SU-DHL-6 (cell line): ENCODE results near the gene CDC25B.

Experiments
- H2AFZ ChIP-seq: fragments of 200-600 bp; sonication (generic); 2 replicates; pipeline ENCODE4 v1.6.1; 2014; ENCODE audit warnings: low read depth, mild to moderate bottlenecking, moderate library complexity, mixed read lengths, antibody characterized with exemption, low read length; ENCODE audit not compliant: severe bottlenecking
- H3F3A ChIP-seq: fragments of 200-600 bp; shearing (Covaris generic); 2 replicates; pipeline ENCODE4 v1.6.0; 2016; ENCODE audit warnings: antibody characterized with exemption, mild to moderate bottlenecking; ENCODE audit not compliant: insufficient read depth
- H3K27ac ChIP-seq: fragments of 200-600 bp; sonication (generic); 2 replicates; pipeline ENCODE4 v1.5.1; 2016; ENCODE audit warnings: low read depth, mild to moderate bottlenecking, low read length, moderate library complexity, mixed read lengths
- H3K27me3 ChIP-seq: fragments of 200-600 bp; sonication (generic), shearing (Covaris generic); 2 replicates; pipeline ENCODE4 v1.6.0; 2014; ENCODE audit warnings: mild to moderate bottlenecking, low read length
- H3K36me3 ChIP-seq: fragments of 200-600 bp; sonication (generic); 2 replicates; pipeline ENCODE4 v1.6.1; 2014; ENCODE audit warnings: mild to moderate bottlenecking, low read length, mixed read lengths
- H3K4me2 ChIP-seq: fragments of 300-600, 200-600 bp; shearing (Covaris generic), sonication (generic); 2 replicates; pipeline ENCODE4 v1.6.0; 2014; ENCODE audit warnings: low read length, low read depth, mild to moderate bottlenecking; ENCODE audit not compliant: poor library complexity, severe bottlenecking
- H3K4me3 ChIP-seq: fragments of 200-600 bp; sonication (generic); 2 replicates; pipeline ENCODE4 v1.5.1; 2014; ENCODE audit warnings: antibody characterized with exemption, low read length, mild to moderate bottlenecking, mixed read lengths; ENCODE audit not compliant: insufficient read depth, poor library complexity, severe bottlenecking
- H3K79me2 ChIP-seq: fragments of 200-600 bp; sonication (generic); 2 replicates; pipeline ENCODE4 v1.6.1; 2014; ENCODE audit warnings: mild to moderate bottlenecking, low read length, moderate library complexity; ENCODE audit not compliant: insufficient read depth
- H3K9ac ChIP-seq: fragments of 200-600 bp; sonication (generic); 2 replicates; pipeline ENCODE4 v1.7.0; 2014; ENCODE audit warnings: mild to moderate bottlenecking, low read length
- H3K9me2 ChIP-seq: fragments of 200-600 bp; sonication (generic); replicated peaks from 2 replicates; pipeline ENCODE4 v1.6.1; 2014; ENCODE audit warnings: low read length; ENCODE audit not compliant: insufficient read depth
- H3K9me3 ChIP-seq: fragments of 200-600 bp; sonication (generic); 2 replicates; pipeline ENCODE4 v1.6.1; 2014; ENCODE audit warnings: low read length, mixed read lengths; ENCODE audit not compliant: insufficient read depth
- H4K20me1 ChIP-seq: fragments of 200-600 bp; sonication (generic); 2 replicates; pipeline ENCODE4 v1.6.1; 2014; ENCODE audit warnings: low read depth, mild to moderate bottlenecking, antibody characterized with exemption, low read length, moderate library complexity, mixed read lengths
- CTCF ChIP-seq: fragments of 200-600 bp; sonication (generic); IDR thresholded peaks from one replicate; pipeline ENCODE4 v1.5.1; 2017; ENCODE audit warnings: antibody characterized with exemption, mild to moderate bottlenecking, low read length, moderate library complexity; ENCODE audit not compliant: insufficient read depth, poor library complexity, severe bottlenecking
- EZH2phosphoT487 ChIP-seq: fragments of 200-600 bp; sonication (generic), shearing (Covaris generic); conservative IDR thresholded peaks from 2 replicates; pipeline ENCODE4 v1.6.1; 2018; ENCODE audit warnings: mild to moderate bottlenecking, antibody characterized with exemption, low read length, moderate library complexity, mixed read lengths

The CDC25B gene

GRCh38 chr20:3808544-3808943 lies 12.4 kb downstream of the CDC25B start:
- H3K9ac ChIP-seq: no peak overlapping the region
- no peak overlapping the region for H2AFZ ChIP-seq
- no peak for TF ChIP-seq CTCF
- TF ChIP-seq EZH2phosphoT487: no peak
- no peak overlapping the region for H3K4me2 ChIP-seq
- no peak overlapping the region for H3K27ac ChIP-seq
- no peaks in the 10 kb centered on the region for H3K9me2 ChIP-seq
- H3K4me3 ChIP-seq: no peak overlapping the region
- no peaks in the 10 kb centered on the region for H3K36me3 ChIP-seq
- H3K9me3 ChIP-seq: no peaks in the 10 kb centered on the region
- peaks cover 7% of the 10 kb centered on the region; the same call in 1 of the 2 replicates for H3F3A ChIP-seq
- H3K27me3 ChIP-seq: no peaks in the 10 kb centered on the region
- H4K20me1 ChIP-seq: no peaks in the 10 kb centered on the region
- no peaks in the 10 kb centered on the region for H3K79me2 ChIP-seq

- Histone ChIP-seq H3K27me3 (no peaks in the 10 kb centered on the region), H3K9me2 (no peaks in the 10 kb centered on the region), H2AFZ (no peak overlapping the region), H3K4me2 (no peak overlapping the region), H3K36me3 (no peaks in the 10 kb centered on the region), H3K9ac (no peak overlapping the region), H3K27ac (no peak overlapping the region), H3K79me2 (no peaks in the 10 kb centered on the region), H4K20me1 (no peaks in the 10 kb centered on the region), H3F3A (peaks cover 7% of the 10 kb centered on the region; the same call in 1 of the 2 replicates), H3K4me3 (no peak overlapping the region), H3K9me3 (no peaks in the 10 kb centered on the region)
- TF ChIP-seq CTCF (no peak), EZH2phosphoT487 (no peak)
Observed at GRCh38 chr20:3811467-3812258, 15.6 kb downstream of the CDC25B start.

GRCh38 chr20:3812259-3812681 lies 16.2 kb downstream of the CDC25B start:
- no peaks in the 10 kb centered on the region for H3K36me3 ChIP-seq
- TF ChIP-seq CTCF (no peak), EZH2phosphoT487 (no peak)
- H2AFZ ChIP-seq: no peak overlapping the region
- no peaks in the 10 kb centered on the region for H4K20me1 ChIP-seq
- no peak overlapping the region for H3K4me3 ChIP-seq
- no peak overlapping the region for H3K9ac ChIP-seq
- no peaks in the 10 kb centered on the region for H3K27me3 ChIP-seq
- H3K4me2 ChIP-seq: no peak overlapping the region
- H3F3A ChIP-seq: peaks cover under 1% of the 10 kb centered on the region; the same call in 1 of the 2 replicates
- H3K9me2 ChIP-seq: no peaks in the 10 kb centered on the region
- no peaks in the 10 kb centered on the region for H3K79me2 ChIP-seq
- no peaks in the 10 kb centered on the region for H3K9me3 ChIP-seq
- no peak overlapping the region for H3K27ac ChIP-seq
